ENCODE data around the gene AMOTL1. TPM values are rescaled to one million over a fixed set of nuclear protein-coding genes. Genes with fewer than 3 reads are reported as not detected.

Gene AMOTL1
- total and polyA plus RNA-seq, 2 donors from 2014 or later = 6.1 to 52.3 TPM

DNA sequence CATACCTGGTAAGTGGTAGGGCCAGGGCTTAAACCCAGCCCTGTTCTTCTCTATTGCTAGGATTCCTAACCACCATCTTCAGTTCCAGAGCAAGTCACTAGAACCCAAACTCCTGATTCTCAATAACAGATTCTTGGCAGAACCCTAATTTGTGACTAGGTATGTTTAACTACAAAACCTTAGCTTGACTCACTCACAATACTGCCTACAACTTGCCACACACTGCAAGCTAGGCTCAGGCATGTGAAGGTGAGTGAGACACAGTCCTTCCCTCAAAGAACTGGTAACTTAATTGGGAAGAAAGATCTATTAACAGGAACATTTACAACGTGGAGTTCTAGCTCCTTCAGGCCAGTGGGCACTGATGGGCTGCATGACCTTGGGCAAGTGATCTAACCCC, 14.5 kb upstream of the AMOTL1 start:
- H3K36me3 ChIP-seq (ENCODE audit: control insufficient read depth in 2 of 3, insufficient read depth in 3 of 3, low read length in 3 of 3) = no peaks in the 10 kb centered on the region
- FAIRE-seq (no peak), DNase-seq (no peak)
- peaks cover 0 to 8% (median 7%) of the 10 kb centered on the region in 3 donors for H3K4me1 ChIP-seq (ENCODE audit: control insufficient read depth in 2 of 3, insufficient read depth in 2 of 3, low read depth in 1 of 3, low read length in 3 of 3)
- H3K27ac ChIP-seq (ENCODE audit: low read depth in 2 of 2, low read length in 2 of 2) = no peak overlapping the region
- no peaks in the 10 kb centered on the region for H3K27me3 ChIP-seq (ENCODE audit: control insufficient read depth, insufficient read depth, low read length)
- intact Hi-C loops (cut with DNase I) = no loop called here
- no peak overlapping the region for H3K4me3 ChIP-seq (ENCODE audit: low read length in 3 of 3)
- no peak overlapping the region for H3K9ac ChIP-seq (ENCODE audit: low read length in 3 of 3)
- TF ChIP-seq, protein P1, sequence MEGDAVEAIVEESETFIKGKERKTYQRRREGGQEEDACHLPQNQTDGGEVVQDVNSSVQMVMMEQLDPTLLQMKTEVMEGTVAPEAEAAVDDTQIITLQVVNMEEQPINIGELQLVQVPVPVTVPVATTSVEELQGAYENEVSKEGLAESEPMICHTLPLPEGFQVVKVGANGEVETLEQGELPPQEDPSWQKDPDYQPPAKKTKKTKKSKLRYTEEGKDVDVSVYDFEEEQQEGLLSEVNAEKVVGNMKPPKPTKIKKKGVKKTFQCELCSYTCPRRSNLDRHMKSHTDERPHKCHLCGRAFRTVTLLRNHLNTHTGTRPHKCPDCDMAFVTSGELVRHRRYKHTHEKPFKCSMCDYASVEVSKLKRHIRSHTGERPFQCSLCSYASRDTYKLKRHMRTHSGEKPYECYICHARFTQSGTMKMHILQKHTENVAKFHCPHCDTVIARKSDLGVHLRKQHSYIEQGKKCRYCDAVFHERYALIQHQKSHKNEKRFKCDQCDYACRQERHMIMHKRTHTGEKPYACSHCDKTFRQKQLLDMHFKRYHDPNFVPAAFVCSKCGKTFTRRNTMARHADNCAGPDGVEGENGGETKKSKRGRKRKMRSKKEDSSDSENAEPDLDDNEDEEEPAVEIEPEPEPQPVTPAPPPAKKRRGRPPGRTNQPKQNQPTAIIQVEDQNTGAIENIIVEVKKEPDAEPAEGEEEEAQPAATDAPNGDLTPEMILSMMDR (IDR thresholded peaks at IDR 0.05; ENCODE audit: borderline replicate concordance, extremely low read depth, insufficient read depth) = no peak
- no peaks in the 10 kb centered on the region for H3K9me3 ChIP-seq (ENCODE audit: control insufficient read depth in 2 of 3, insufficient read depth in 1 of 3, low read length in 3 of 3)

DNA sequence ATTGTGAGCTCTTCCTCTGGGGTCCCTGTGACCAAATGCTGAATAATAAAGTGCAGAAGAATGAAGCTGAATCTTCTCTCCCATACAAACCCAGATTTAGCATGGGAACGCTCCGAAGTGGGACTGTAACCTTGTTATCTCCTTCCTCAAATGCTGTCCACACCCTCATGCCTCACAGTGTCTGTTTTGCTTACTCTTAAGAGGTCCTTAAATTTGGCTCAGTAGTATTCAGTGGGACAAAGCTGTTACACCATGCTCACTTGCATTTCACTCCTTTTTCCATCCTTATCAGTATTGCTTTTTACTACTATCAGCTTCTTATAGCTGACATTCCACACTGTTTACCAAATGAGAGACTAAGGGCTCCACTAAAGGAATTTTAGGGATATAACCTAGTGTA, 13.8 kb upstream of the AMOTL1 start:
- intact Hi-C loops (cut with DNase I) = no loop called here

DNA sequence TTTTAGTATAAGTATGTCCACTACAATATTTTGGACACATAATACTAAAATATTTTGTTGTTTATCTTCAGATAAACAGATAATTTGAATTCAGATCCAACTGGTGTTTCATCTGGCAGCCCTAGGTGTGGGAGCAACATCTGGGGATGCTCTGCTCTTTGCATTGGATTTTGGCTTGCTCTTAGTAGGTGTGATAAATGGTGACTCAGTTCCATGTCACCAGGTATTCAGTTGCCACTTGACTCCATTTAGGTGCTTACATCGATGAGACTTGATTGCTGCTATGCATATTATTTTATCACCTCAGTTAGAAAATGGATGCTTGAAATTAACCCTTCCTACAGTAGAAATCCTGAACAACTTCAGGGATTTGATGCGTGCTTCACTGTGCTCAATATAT, 13.3 kb upstream of the AMOTL1 start:
- Histone ChIP-seq H3K9ac (ENCODE audit: low read length in 3 of 3) (no peak overlapping the region), H3K36me3 (ENCODE audit: control insufficient read depth in 2 of 3, insufficient read depth in 3 of 3, low read length in 3 of 3) (no peaks in the 10 kb centered on the region), H3K27me3 (ENCODE audit: control insufficient read depth, insufficient read depth, low read length) (no peaks in the 10 kb centered on the region), H3K4me3 (ENCODE audit: low read length in 3 of 3) (no peak overlapping the region), H3K27ac (ENCODE audit: low read depth in 2 of 2, low read length in 2 of 2) (no peak overlapping the region), H3K9me3 (ENCODE audit: control insufficient read depth in 2 of 3, insufficient read depth in 1 of 3, low read length in 3 of 3) (no peaks in the 10 kb centered on the region), H3K4me1 (ENCODE audit: control insufficient read depth in 2 of 3, insufficient read depth in 2 of 3, low read depth in 1 of 3, low read length in 3 of 3) (peaks cover 0 to 8% (median 7%) of the 10 kb centered on the region in 3 donors)
- DNase-seq (no peak), FAIRE-seq (no peak)
- intact Hi-C loops (cut with DNase I) = no loop called here
- TF ChIP-seq, protein P1 (IDR thresholded peaks at IDR 0.05; ENCODE audit: borderline replicate concordance, extremely low read depth, insufficient read depth) = no peak

More for the DNA sequence above, 13.8 kb upstream of the AMOTL1 start:
- TF ChIP-seq, protein P1 (IDR thresholded peaks at IDR 0.05; ENCODE audit: borderline replicate concordance, extremely low read depth, insufficient read depth) = no peak
- H3K36me3 ChIP-seq (ENCODE audit: control insufficient read depth in 2 of 3, insufficient read depth in 3 of 3, low read length in 3 of 3) = no peaks in the 10 kb centered on the region
- peaks cover 0 to 8% (median 7%) of the 10 kb centered on the region in 3 donors for H3K4me1 ChIP-seq (ENCODE audit: control insufficient read depth in 2 of 3, insufficient read depth in 2 of 3, low read depth in 1 of 3, low read length in 3 of 3)
- FAIRE-seq = no peak
- H3K27me3 ChIP-seq (ENCODE audit: control insufficient read depth, insufficient read depth, low read length) = no peaks in the 10 kb centered on the region
- no peak overlapping the region for H3K9ac ChIP-seq (ENCODE audit: low read length in 3 of 3)
- H3K27ac ChIP-seq (ENCODE audit: low read depth in 2 of 2, low read length in 2 of 2) = no peak overlapping the region
- no peak overlapping the region for H3K4me3 ChIP-seq (ENCODE audit: low read length in 3 of 3)
- no peak for DNase-seq
- no peaks in the 10 kb centered on the region for H3K9me3 ChIP-seq (ENCODE audit: control insufficient read depth in 2 of 3, insufficient read depth in 1 of 3, low read length in 3 of 3)

DNA sequence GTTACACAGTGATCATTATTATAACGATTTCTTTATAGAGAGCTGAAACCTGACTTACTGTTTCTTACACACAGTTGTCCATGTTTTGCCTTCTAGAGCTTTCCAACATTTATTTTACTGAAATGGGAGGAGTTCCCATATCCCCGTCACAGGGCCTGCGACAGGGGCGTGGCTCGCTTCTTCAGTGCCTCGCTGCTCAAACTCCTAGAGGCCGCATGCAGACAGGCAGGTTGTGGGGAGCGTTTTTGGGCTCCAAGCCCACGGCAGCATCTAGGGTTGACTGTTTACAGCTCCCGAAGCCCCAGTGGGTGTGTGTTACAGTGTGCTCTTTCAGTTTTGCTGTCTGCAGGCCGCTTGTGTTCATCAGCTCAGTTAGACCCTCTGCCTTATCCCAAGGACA, 12.7 kb upstream of the AMOTL1 start:
- no peak for DNase-seq
- intact Hi-C loops (cut with DNase I) = no loop called here
- Histone ChIP-seq H3K9ac (ENCODE audit: low read length in 3 of 3) (no peak overlapping the region), H3K36me3 (ENCODE audit: control insufficient read depth in 2 of 3, insufficient read depth in 3 of 3, low read length in 3 of 3) (no peaks in the 10 kb centered on the region), H3K27me3 (ENCODE audit: control insufficient read depth, insufficient read depth, low read length) (no peaks in the 10 kb centered on the region), H3K4me3 (ENCODE audit: low read length in 3 of 3) (no peak overlapping the region), H3K9me3 (ENCODE audit: control insufficient read depth in 2 of 3, insufficient read depth in 1 of 3, low read length in 3 of 3) (no peaks in the 10 kb centered on the region), H3K27ac (ENCODE audit: low read depth in 2 of 2, low read length in 2 of 2) (no peak overlapping the region), H3K4me1 (ENCODE audit: control insufficient read depth in 2 of 3, insufficient read depth in 2 of 3, low read depth in 1 of 3, low read length in 3 of 3) (peaks cover 0 to 8% (median 3%) of the 10 kb centered on the region in 3 donors)
- FAIRE-seq = no peak
- TF ChIP-seq, protein P1 (IDR thresholded peaks at IDR 0.05; ENCODE audit: borderline replicate concordance, extremely low read depth, insufficient read depth) = no peak
